Prostate gland (tissue), 2 donors: ENCODE data around the gene DPP10.

Experiments
- CTCF ChIP-seq, 4 experiments: fragments of 200-600 bp in 2 of 4; fragments of 450-650 bp in 2 of 4; sonication (generic) in 2 of 4; IDR thresholded peaks; 1 replicate in 3 of 4; 2 replicates in 1 of 4; pipeline ENCODE4 v1.5.1; 2016 to 2019; ENCODE audit warnings: antibody characterized with exemption in 4 of 4, mild to moderate bottlenecking in 2 of 4, moderate library complexity in 2 of 4
- POLR2A ChIP-seq: fragments of 450-650 bp; IDR thresholded peaks from one replicate; pipeline ENCODE4 v1.6.1; 2016; ENCODE audit warnings: antibody characterized with exemption, mild to moderate bottlenecking
- POLR2AphosphoS5 ChIP-seq: sonication (generic); formaldehyde crosslinking; IDR thresholded peaks from one replicate; pipeline ENCODE4 v1.6.1; 2017; ENCODE audit warnings: antibody characterized with exemption

GRCh38 chr2:114769991-114770390 is 327.6 kb downstream of the DPP10 start:
- TF ChIP-seq CTCF (IDR thresholded peaks at IDR 0.05) (no peak), POLR2A (no peak), POLR2AphosphoS5 (no peak)
